ENCODE results near the gene ARHGDIB. TPM values are rescaled to one million over a fixed set of nuclear protein-coding genes. Genes with fewer than 3 reads are reported as not detected.

ARHGDIB gene
- total and polyA plus RNA-seq, 2 of the 4 experiments (the other 2 are of a cell fraction), result 24.9 to 30.7 TPM

- intact Hi-C loops (cut with micrococcal nuclease), result no loop called here
- Histone ChIP-seq H3K4ac (ENCODE audit: low read depth, low read length) (no peak overlapping the region), H3K9ac (ENCODE audit: low read depth, low read length) (no peak overlapping the region), H3K9me3 (ENCODE audit: control insufficient read depth, insufficient read depth, low read length) (no peaks in the 10 kb centered on the region), H3K27me3 (ENCODE audit: control insufficient read depth, insufficient read depth, low read length) (no peaks in the 10 kb centered on the region), H3K18ac (ENCODE audit: low read depth, low read length) (no peak overlapping the region), H3K23ac (ENCODE audit: low read depth, low read length) (no peak overlapping the region), H2BK120ac (ENCODE audit: low read depth, low read length) (no peak overlapping the region), H3K79me1 (ENCODE audit: low read depth in 1 of 2, low read length in 2 of 2) (no peaks in the 10 kb centered on the region), H4K5ac (ENCODE audit: low read depth, low read length) (no peak overlapping the region), H3K4me2 (ENCODE audit: low read depth, low read length) (no peak overlapping the region), H4K20me1 (ENCODE audit: insufficient read depth, low read length) (no peaks in the 10 kb centered on the region), H3K14ac (replicated peaks; ENCODE audit: low read depth, low read length) (no peak overlapping the region), H2AK5ac (ENCODE audit: low read depth, low read length) (no peak overlapping the region), H3K9me1 (ENCODE audit: insufficient read depth, low read length) (peaks cover 3% of the 10 kb centered on the region; the same call in 1 of the 2 replicates), H2BK20ac (ENCODE audit: low read depth, low read length) (no peak overlapping the region), H3K56ac (ENCODE audit: extremely low read depth, insufficient read depth, low read length) (no peak overlapping the region), H2AK9ac (replicated peaks; ENCODE audit: low read depth, low read length, poor library complexity) (no peak overlapping the region), H2BK5ac (ENCODE audit: low read depth, low read length, poor library complexity, severe bottlenecking) (no peak overlapping the region), H4K8ac (ENCODE audit: low read depth in 2 of 2, low read length in 2 of 2) (no peak overlapping the region), H2BK15ac (ENCODE audit: low read depth, low read length) (no peak overlapping the region), H3K4me1 (ENCODE audit: control insufficient read depth, insufficient read depth, low read length) (no peaks in the 10 kb centered on the region; the same call in 1 of the 2 replicates), H3K4me3 (ENCODE audit: insufficient read depth, low read depth, low read length) (no peak overlapping the region), H4K91ac (ENCODE audit: insufficient read depth, low read depth, low read length) (no peak overlapping the region), H3K36me3 (ENCODE audit: control insufficient read depth, insufficient read depth, low read length) (no peaks in the 10 kb centered on the region), H2AFZ (replicated peaks; ENCODE audit: low read length, poor library complexity) (no peak overlapping the region), H3K27ac (ENCODE audit: insufficient read depth, low read length) (no peak overlapping the region)
- ChIA-PET POLR2A (ENCODE audit: unreplicated experiment) (no interaction called here), CTCF (no interaction called here)
- in situ Hi-C loops (cut with MboI; ENCODE audit: low sequenced_read_pairs), result no loop called here
- dilution Hi-C loops (cut with HindIII; ENCODE audit: low sequenced_read_pairs, unreplicated experiment), result no loop called here
- DNase-seq (no peak), ATAC-seq (ENCODE audit: low read depth) (no peak)
- WGBS, 2 experiments (ENCODE audit: extremely low coverage in 2 of 2, insufficient read length in 1 of 2), result no CpG with 5 or more reads among the region's 2 CpGs
- TF ChIP-seq CTCF (conservative IDR thresholded peaks at IDR 0.05; ENCODE audit: low read depth, low read length) (no peak), MXI1 (IDR thresholded peaks at IDR 0.05; ENCODE audit: borderline replicate concordance, low read depth, low read length) (no peak), RCOR1 (IDR thresholded peaks at IDR 0.05; ENCODE audit: insufficient replicate concordance, low read length) (no peak), BHLHE40 (IDR thresholded peaks at IDR 0.05; ENCODE audit: low read depth, low read length) (no peak), MAZ (IDR thresholded peaks at IDR 0.05; ENCODE audit: borderline replicate concordance, low read depth, low read length) (no peak), ELK1 (IDR thresholded peaks at IDR 0.05; ENCODE audit: borderline replicate concordance, low read depth, low read length) (no peak)
- BruUV-seq (replicated peaks), result no TSS peak
Measured at GRCh38 chr12:14964406-14964805, 3.0 kb upstream of the ARHGDIB start.
